Measurements from ENCODE around the gene LRP5.
A peak's percentile ranks its signal among the peaks of the same experiment; 100 is the strongest.

DNA sequence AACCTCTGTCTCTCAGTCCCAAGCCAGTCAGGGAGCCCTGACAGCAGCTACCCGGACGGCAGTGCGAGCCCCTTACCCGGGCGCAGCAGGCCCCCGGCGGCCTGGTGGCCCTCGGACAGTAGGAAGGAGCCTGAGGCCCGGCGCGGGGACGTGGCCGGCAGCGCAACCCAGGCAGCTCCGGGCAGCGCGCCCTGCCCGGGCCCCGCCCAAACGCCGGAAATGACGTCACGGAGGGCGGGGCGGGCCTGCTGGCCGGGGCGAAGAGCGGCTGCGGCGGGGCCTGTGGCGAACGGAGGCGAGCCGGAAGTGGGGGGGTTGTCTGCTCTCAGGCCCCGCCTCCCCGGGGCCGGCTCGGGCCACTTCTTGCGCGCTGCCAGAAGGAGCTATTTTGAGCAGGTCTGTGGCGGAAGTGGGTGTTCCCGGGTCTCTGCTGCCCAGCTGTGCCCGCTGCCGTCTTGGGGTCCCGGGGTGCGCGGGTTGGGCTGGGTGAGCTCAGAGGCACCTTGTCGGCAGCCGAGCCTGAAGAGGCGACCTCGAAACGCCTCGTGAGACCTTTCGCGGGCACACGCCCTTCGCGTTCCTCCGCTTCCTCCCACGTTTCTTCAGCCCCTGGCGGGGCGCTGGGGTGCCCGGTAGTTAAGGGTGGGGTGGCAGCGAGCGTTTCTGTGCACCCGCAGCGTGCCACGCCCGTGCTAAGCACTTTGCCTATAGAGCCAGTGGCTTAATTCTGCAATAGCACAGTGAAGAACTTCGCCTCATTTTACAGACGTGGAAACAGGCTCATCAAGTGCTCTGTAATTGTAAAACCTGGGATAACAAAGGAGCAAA is 40.4 kb upstream of the LRP5 start, which contains the start of gene C11orf24:
- TF ChIP-seq POLR2A (IDR thresholded peaks at IDR 0.05): peak; percentile 81
- TF ChIP-seq, protein P1, sequence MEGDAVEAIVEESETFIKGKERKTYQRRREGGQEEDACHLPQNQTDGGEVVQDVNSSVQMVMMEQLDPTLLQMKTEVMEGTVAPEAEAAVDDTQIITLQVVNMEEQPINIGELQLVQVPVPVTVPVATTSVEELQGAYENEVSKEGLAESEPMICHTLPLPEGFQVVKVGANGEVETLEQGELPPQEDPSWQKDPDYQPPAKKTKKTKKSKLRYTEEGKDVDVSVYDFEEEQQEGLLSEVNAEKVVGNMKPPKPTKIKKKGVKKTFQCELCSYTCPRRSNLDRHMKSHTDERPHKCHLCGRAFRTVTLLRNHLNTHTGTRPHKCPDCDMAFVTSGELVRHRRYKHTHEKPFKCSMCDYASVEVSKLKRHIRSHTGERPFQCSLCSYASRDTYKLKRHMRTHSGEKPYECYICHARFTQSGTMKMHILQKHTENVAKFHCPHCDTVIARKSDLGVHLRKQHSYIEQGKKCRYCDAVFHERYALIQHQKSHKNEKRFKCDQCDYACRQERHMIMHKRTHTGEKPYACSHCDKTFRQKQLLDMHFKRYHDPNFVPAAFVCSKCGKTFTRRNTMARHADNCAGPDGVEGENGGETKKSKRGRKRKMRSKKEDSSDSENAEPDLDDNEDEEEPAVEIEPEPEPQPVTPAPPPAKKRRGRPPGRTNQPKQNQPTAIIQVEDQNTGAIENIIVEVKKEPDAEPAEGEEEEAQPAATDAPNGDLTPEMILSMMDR (IDR thresholded peaks at IDR 0.05): peak in 2 of 4 experiments; percentile 2 to 15
